HG03060 (cell line): Measurements from ENCODE around the gene MT1B.
"Not testable (repeated sequence)": the region's sequence is repeated elsewhere in the genome, so short reads cannot be mapped to it uniquely, and the experiment has no call there.

Source experiments
- ATAC-seq: cut with Tn5 transposase; IDR thresholded peaks from one replicate; pipeline ENCODE4 v1.9.1; 2021; ENCODE audit warnings: low read depth, moderate number of reproducible peaks; ENCODE audit not compliant: unreplicated experiment

Gene MT1B

DNA sequence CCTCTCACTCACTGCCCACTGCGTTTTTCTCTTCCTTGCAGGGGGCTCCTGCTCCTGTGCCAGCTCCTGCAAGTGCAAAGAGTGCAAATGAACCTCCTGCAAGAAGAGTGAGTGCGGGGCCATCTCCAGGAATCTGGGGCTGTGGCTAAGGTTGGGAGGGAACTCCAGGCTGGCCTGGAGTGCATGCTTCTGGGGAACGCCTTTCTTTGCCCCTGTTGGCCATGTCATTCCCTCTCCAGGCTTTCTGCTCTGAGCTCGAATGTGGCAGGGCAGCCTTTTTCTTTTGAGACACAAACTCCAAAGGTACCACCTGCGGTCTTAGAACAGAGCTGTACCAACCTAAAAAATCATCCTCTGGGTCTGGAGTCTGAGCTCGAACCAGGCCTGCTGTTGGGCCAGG lies 33.5 kb upstream of the MT1B start:
- no peak for ATAC-seq

DNA sequence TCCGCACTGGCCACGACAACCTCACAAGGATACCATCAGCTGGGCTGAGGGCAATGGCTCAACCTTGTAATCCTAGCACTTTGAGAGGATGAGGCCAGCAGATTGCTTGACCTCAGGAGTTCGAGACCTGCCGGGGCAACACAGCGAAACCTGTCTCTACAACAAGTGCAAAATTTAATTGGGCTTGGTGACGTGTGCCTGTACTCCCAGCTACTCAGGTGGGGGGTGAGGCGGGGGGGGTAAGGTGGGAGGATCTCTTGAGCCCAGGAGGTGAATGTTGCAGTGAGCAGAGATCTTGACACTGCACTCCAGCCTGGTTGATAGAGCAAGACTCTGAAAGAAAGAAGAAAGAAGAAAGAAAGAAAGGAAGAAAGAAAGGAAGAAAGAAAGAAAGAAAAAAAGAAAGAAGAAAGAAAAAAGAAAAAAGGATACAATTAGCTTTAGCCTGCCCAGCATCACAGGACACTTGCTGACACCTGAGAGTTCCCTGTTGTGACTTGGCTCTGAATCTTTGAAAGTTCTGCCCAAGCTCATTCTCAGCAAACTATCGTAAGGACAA lies 31.3 kb upstream of the MT1B start:
- no peak for ATAC-seq

DNA sequence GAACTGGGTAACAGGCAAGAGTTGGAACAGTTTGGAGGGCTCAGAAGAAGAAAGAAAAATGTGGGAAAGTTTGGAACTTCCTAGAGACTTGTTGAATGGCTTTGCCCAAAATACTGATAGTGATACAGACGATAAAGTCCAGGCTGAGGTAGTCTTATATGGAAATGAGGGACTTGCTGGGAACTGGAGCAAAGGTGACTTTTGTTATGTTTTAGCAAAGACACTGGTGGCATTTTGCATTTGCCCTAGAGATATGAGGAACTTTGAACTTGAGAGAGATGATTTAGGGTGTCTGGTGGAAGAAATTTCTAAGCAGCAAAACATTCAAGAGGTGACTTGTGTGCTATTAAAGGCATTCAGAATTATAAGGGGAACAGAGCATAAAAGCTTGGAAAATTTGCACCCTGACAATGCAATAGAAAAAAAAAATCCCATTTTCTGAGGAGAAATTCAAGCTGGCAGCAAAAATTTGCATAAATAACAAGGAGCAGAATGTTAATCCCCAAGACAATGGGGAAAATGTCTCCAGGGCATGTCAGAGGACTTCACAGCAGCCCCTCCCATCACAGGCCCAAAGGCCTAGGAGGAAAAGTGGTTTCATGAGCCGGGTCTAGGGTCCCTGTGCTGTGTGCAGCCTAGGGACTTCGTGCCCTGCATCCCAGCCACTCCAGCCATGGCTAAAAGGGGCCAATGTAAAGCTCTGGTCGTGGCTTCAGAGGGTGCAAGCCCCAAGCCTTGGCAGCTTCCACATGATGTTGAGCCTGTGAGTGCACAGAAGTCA lies 29.8 kb upstream of the MT1B start:
- ATAC-seq, result not testable (repeated sequence)

- ATAC-seq, result not testable (repeated sequence)
Observed at GRCh38 chr16:56623184-56623583, 28.5 kb upstream of the MT1B start.

- ATAC-seq, result no peak
Observed at GRCh38 chr16:56623637-56624036, 28.0 kb upstream of the MT1B start.

- no peak for ATAC-seq
Observed at GRCh38 chr16:56625140-56625942, 26.3 kb upstream of the MT1B start, which contains the start of gene MT1E. Gene MT1E, plus strand, starts transcription at chr16:56625781. Its CDS starts 71 bp downstream, at chr16:56625852.

DNA sequence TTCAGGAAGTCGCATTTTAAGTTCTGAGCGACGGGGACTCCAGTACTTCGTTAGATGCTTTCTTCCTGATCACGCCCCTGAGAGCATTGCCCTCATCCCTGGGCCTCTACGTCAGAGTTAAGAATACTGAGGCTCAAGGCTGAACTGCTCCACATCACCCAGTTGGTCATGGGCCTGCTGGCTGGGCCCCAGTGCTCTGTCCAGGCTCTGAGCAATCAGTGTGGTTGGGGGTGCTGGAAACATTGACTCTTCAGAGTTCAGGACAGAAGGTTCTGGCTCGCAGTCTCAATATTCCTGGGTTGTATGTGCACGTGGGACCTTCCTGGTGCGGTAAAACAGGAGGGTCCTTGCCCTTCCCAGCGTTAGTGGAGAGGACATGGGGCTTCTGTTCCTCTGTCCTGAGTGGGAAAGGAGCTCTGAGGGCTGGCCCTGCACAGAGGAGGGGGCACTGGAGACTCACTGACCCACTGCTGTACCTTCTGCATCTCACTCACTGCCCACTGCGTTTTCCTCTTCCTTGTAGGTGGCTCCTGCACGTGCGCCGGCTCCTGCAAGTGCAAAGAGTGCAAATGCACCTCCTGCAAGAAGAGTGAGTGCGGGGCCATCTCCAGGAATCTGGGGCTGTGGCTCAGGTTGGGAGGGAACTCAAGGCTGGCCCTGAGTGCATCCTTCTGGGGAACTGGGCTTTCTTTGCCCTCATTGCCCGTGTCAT lies 25.6 kb upstream of the MT1B start:
- ATAC-seq, result no peak

DNA sequence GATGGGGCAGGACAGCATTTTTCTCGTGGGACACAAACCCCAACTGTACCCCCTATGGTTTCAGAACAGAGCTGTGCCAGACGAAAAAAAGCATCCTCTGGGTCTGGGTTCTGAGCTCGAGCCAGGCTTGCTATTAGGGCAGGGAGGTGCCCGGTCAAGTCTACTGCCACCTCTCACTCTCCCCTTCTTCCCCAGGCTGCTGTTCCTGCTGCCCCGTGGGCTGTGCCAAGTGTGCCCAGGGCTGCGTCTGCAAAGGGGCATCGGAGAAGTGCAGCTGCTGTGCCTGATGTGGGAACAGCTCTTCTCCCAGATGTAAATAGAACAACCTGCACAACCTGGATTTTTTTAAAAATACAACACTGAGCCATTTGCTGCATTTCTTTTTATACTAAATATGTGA lies 25.0 kb upstream of the MT1B start:
- ATAC-seq, result no peak

DNA sequence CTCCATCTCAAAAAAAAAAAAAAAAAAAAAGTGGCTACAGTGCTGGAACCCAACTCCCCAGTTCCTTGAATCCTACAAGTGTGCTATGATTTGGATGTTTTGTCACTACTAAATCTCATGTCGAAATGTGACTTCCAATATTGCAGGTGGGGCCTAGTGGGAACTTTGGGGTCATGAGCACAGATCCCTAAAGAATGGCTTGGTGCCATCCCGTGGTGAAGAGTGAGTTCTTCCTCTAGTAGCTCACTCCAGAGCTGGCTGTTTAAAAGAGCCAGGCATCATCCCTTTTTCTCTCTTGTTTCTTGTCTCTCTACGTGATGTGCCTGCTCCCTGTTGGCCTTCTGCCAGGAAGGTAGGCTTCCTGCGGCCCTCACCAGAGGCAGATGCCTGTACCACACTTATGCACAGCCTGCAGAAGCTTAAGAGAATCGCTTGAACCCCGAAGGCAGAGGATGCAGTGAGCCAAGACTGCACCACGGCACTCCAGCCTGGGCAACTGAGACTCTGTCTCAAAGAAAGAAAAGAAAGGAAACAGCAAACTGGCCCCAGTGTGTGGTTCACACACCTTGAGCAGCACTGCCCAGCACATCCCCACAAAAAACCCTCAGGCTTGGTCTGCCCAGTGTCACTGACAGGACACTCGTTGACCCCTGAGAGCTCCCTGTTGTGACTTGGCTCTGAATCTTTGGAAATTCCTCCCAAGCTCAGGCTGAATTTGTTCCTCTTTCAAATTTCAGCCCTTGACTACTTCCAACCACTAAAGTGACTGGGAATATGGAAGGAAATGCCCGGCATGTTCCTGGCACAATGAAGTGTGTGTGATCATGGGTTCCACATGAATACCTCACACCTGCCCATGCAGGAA lies 23.0 kb upstream of the MT1B start:
- ATAC-seq, result no peak

- no peak for ATAC-seq
Observed at GRCh38 chr16:56629531-56629930, 22.2 kb upstream of the MT1B start.

DNA sequence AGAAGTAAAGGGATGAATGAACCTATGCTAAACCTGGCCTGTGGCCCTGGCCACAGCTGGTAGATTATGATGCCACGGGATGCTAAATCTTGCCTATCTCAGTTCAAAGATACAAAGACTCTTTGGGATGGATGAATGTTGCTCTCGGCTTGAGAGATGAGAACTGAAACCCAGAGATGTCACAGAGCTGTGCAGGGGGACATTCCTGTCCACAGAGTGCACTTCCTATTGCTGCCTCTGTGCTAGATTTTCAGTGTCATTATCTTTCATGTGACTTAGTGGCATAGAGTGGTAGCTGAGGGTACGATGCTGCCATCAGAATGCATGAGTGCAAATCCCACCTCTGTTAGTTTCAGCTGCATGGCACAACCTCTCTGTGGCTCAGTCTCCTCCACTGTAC lies 21.6 kb upstream of the MT1B start:
- ATAC-seq, result peak; percentile 82

- ATAC-seq, result no peak
Observed at GRCh38 chr16:56631197-56631596, 20.5 kb upstream of the MT1B start.

GRCh38 chr16:56631832-56632155 lies 19.9 kb upstream of the MT1B start:
- no peak for ATAC-seq

DNA sequence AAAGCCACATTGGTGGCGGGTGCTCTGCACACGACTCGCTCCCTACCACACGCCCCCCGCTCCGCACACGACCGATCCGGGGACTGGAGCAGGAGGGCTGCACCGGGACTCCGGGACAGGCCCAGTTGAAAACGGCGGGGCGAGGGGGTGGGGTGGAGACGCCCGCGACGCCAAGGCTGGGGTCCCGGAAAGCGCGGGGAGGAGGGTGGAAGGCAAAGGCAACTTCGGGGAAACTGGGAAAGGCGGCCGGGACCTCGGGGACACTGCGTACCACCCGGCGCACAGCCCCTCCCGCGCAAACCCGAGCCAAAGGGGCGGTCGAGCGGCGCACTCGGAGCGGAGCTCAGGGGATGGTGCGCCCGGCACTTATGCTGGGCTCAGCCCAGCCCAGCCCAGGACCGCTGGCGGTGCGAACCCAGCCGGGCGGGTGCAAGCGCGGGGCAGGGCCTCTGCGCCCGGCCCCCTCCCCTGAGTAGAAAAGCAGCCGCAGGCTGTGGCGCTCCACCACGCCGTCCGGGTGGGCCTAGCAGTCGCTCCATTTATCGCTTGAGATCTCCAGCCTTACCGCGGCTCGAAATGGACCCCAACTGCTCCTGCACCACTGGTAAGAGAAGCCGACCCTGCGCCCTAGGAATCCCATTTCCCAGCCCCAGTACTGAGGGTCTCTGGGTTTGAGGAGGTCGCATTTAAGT lies 19.4 kb upstream of the MT1B start, which contains the start of gene MT1M:
Gene MT1M (plus strand): TSS at position 504 of the 692 bp plus-strand sequence. CDS start 73 bp downstream, at position 577.
- ATAC-seq, result no peak

DNA sequence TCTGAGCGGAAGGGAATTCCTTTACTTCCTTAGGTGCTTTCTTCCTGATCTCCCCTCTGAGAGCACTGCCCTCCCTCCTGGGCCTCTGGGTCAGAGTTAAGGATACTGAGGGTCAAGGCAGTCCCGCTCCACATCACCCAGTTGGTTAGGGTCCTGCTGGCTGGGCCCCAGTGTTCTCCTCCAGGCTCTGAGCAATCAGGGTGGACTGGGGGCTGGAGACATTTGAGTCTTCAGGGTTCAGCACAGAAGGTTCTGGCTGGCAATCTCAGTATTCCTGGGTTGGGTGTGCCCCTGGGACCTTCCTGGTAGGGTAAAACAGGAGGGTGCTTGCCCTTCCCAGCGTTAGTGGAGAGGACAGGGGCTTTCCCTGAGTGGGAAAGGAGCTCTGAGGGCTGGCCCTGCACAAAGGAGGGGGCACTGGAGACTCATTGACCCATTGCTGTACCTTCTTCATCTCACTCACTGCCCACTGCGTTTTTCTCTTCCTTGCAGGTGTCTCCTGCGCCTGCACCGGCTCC lies 18.8 kb upstream of the MT1B start:
- no peak for ATAC-seq

DNA sequence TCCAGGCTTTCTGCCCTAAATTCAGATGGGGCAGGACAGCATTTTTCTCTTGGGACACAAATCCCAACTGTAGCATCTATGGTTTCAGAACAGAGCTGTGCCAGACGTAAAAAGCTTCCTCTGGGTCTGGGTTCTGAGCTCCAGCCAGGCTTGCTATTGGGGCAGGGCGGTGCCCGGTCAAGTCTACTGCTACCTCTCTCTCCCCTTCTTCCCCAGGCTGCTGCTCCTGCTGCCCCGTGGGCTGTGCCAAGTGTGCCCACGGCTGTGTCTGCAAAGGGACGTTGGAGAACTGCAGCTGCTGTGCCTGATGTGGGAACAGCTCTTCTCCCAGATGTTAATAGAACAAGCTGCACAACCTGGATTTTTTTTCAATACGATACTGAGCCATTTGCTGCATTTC lies 18.2 kb upstream of the MT1B start:
- no peak for ATAC-seq

- ATAC-seq, result no peak
Observed at GRCh38 chr16:56634715-56635440, 16.8 kb upstream of the MT1B start.

DNA sequence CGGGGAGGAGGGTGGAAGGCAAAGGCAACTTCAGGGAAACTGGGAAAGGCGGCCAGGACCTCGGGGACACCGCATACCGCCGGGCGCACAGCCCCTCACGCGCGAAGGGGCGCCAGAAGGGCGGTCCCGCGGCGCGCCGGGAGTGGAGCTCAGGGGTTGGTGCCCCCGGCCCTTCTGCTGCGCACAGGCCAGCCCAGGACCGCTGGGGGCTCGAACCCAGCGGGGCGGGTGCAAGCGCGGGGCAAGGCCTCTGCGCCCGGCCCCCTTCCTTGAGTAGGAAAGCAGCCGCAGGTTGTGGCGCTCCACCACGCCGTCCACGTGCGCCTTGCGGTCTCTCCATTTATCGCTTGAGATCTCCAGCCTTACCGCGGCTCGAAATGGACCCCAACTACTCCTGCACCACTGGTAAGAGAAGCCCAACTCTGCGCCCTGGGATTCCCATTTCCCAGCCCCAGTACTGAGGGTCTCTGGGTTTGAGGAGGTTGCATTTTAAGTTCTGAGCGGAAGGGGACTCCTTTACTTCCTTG lies 16.2 kb upstream of the MT1B start:
- ATAC-seq, result no peak
